Measurements from ENCODE around the gene SLC12A9. TPM values are rescaled to one million over a fixed set of nuclear protein-coding genes. Genes with fewer than 3 reads are reported as not detected.

The SLC12A9 gene
- total and polyA plus RNA-seq, 2 of the 8 experiments (the other 6 are each of a cell fraction or from before 2014, with no cell fraction given): 31.4 to 40.1 TPM

GRCh38 chr7:100881136-100881535, 28.6 kb downstream of the SLC12A9 start:
- Histone ChIP-seq H3K14ac (ENCODE audit: insufficient read length) (no peak overlapping the region), H3K56ac (replicated peaks; ENCODE audit: insufficient read length, low read depth, low read length) (no peak overlapping the region), H3K79me2 (ENCODE audit: control insufficient read depth in 1 of 2, insufficient read depth in 2 of 2, low read length in 2 of 2) (peaks cover 22 to 64% of the 10 kb centered on the region in 2 experiments), H3K4me1 (replicated peaks in 1 of 4; ENCODE audit: control insufficient read depth in 3 of 4, insufficient read depth in 4 of 4, low read length in 3 of 4) (peaks cover 0 to 5% (median under 1%) of the 10 kb centered on the region in 4 experiments; a peak in 2 of 7 replicates), H3K4me3 (ENCODE audit: extremely low read depth in 1 of 4, insufficient read depth in 2 of 4, low read depth in 3 of 4, low read length in 4 of 4) (no peak overlapping the region), H4K8ac (ENCODE audit: extremely low read depth, insufficient read depth, low read length) (no peak overlapping the region), H3K9ac (replicated peaks in 1 of 4; ENCODE audit: extremely low read depth in 1 of 4, low read depth in 3 of 4, low read length in 3 of 4) (no peak overlapping the region), H2BK12ac (ENCODE audit: low read depth, low read length) (no peak overlapping the region), H2AK5ac (ENCODE audit: low read depth, low read length) (no peak overlapping the region), H2BK120ac (replicated peaks; ENCODE audit: low read depth, low read length) (no peak overlapping the region), H3K23ac (ENCODE audit: insufficient read length) (no peak overlapping the region), H2BK15ac (ENCODE audit: low read length) (no peak overlapping the region), H2BK5ac (ENCODE audit: low read depth, low read length) (no peak overlapping the region), H2BK20ac (ENCODE audit: low read length) (no peak overlapping the region), H4K91ac (replicated peaks; ENCODE audit: insufficient read length, low read length) (no peak overlapping the region), H4K20me1 (replicated peaks in 1 of 2; ENCODE audit: control insufficient read depth in 1 of 2, insufficient read depth in 2 of 2, low read length in 2 of 2) (peaks cover 17 to 27% of the 10 kb centered on the region in 2 experiments), H3K4me2 (ENCODE audit: insufficient read depth in 1 of 2, low read depth in 2 of 2, low read length in 2 of 2) (no peak overlapping the region), H3K18ac (ENCODE audit: extremely low read depth, low read length) (no peak overlapping the region), H3K36me3 (ENCODE audit: control insufficient read depth in 2 of 4, insufficient read depth in 4 of 4, low read length in 3 of 4) (peaks cover 44 to 75% (median 56%) of the 10 kb centered on the region in 4 experiments), H3K9me3 (ENCODE audit: insufficient read depth in 2 of 2, low read depth in 1 of 2, low read length in 1 of 2) (no peaks in the 10 kb centered on the region), H3K27ac (ENCODE audit: low read depth, low read length) (no peak overlapping the region), H3K79me1 (ENCODE audit: low read depth, low read length) (peaks cover 16% of the 10 kb centered on the region), H3K27me3 (replicated peaks in 1 of 4; ENCODE audit: control insufficient read depth in 3 of 4, extremely low read depth in 1 of 4, insufficient read depth in 3 of 4, low read length in 3 of 4) (no peaks in the 10 kb centered on the region; a peak in 1 of 7 replicates), H2AFZ (ENCODE audit: low read length) (no peak overlapping the region), H3K23me2 (ENCODE audit: low read depth, low read length) (0 out of 2 replicates have a peak, but pooled peaks cover 5% of the 10 kb centered on the region), H3K4ac (replicated peaks; ENCODE audit: insufficient read length, low read depth, low read length) (no peak overlapping the region), H4K5ac (ENCODE audit: insufficient read length, low read depth, low read length) (no peak overlapping the region)
- ChIA-PET CTCF (ENCODE audit: partially characterized antibody) (no interaction called here), POLR2A (ENCODE audit: partially characterized antibody) (interaction anchor here (0.6 to 15.1 kb wide), 3 partner anchors 6 to 83 kb away, joined by 3 to 313 read pairs (median 18); partner anchors contain the start of genes TRIP6 and UFSP1)
- WGBS, 2 experiments (ENCODE audit: extremely low coverage in 1 of 2, insufficient coverage in 1 of 2, insufficient read length in 1 of 2, insufficient replicate concordance in 2 of 2, low coverage in 1 of 2, low lambda C conversion rate in 2 of 2, missing lambda C conversion rate in 1 of 2): 93% methylated on average over 15 of the region's 20 CpGs; no CpG with 5 or more reads in 1 of the 2 experiments
- no peak for DNase-seq (ENCODE audit: low read depth in 1 of 2, low spot score in 2 of 2)
- FAIRE-seq: no peak
- no peak for TF ChIP-seq E2F6 (IDR thresholded peaks at IDR 0.05)
